K562 (cell line): ENCODE data around the gene ACAP3. TPM values are rescaled to one million over a fixed set of nuclear protein-coding genes. Genes with fewer than 3 reads are reported as not detected.

ENCODE experiments used
- CHD1 ChIP-seq: fragments of 200-600 bp; sonication (generic); IDR thresholded peaks from one replicate; pipeline ENCODE4 v1.6.1; 2012; ENCODE audit warnings: mild to moderate bottlenecking, moderate library complexity, low read length, inconsistent platforms
- GTF2F1 ChIP-seq: IDR thresholded peaks from 2 replicates; pipeline ENCODE4 v1.6.1; 2011; ENCODE audit warnings: low read depth, low read length, improper control_type of control experiment
- HDAC2 ChIP-seq: fragments of 450-650 bp; IDR thresholded peaks from 2 replicates; pipeline ENCODE4 v1.6.1; 2016; ENCODE audit warnings: mild to moderate bottlenecking
- HNRNPH1 ChIP-seq: fragments of 200-400 bp; formaldehyde crosslinking; optimal IDR thresholded peaks from 2 replicates; pipeline ENCODE3; 2017; ENCODE audit warnings: low read depth, mild to moderate bottlenecking, low read length, moderate library complexity
- MED1 ChIP-seq: sonication (generic); formaldehyde crosslinking; IDR thresholded peaks from 2 replicates; pipeline ENCODE4 v1.8.1; 2023; ENCODE audit warnings: missing genetic modification reagents, borderline replicate concordance
- NFE2 ChIP-seq: IDR thresholded peaks from 2 replicates; pipeline ENCODE4 v1.6.1; 2014; ENCODE audit warnings: antibody characterized with exemption, low read depth
- NFIC ChIP-seq: fragments of 450-650 bp; IDR thresholded peaks from 2 replicates; pipeline ENCODE4 v1.6.1; 2017; ENCODE audit warnings: mild to moderate bottlenecking, inconsistent platforms
- NR2C1 ChIP-seq, 2 experiments: fragments of 450-650 bp; IDR thresholded peaks; 2 replicates each; pipeline ENCODE4 v1.6.1; 2017; ENCODE audit warnings: mild to moderate bottlenecking in 2 of 2, antibody characterized with exemption in 1 of 2, inconsistent platforms in 1 of 2, missing compliant biosample characterization in 1 of 2, missing genetic modification characterization in 1 of 2
- NUFIP1 ChIP-seq: fragments of 450-650 bp; IDR thresholded peaks from 2 replicates; pipeline ENCODE4 v1.6.1; 2018; ENCODE audit not compliant: partially characterized antibody
- POLR2A ChIP-seq: fragments of 450-650 bp; conservative IDR thresholded peaks from 2 replicates; pipeline ENCODE4 v1.6.1; 2016
- RB1 ChIP-seq: fragments of 450-650 bp; IDR thresholded peaks from 2 replicates; pipeline ENCODE4 v1.6.1; 2017; ENCODE audit warnings: low read depth, mild to moderate bottlenecking
- RBM39 ChIP-seq: fragments of 200-400 bp; formaldehyde crosslinking; optimal IDR thresholded peaks from 2 replicates; pipeline ENCODE3; 2018; ENCODE audit warnings: low read depth, low read length
- SREBF2 ChIP-seq: sonication (generic); formaldehyde crosslinking; IDR thresholded peaks from 2 replicates; pipeline ENCODE4 v1.4.0; 2020; ENCODE audit warnings: mild to moderate bottlenecking, missing genetic modification reagents
- YY1 ChIP-seq, 3 experiments: IDR thresholded peaks; 2 replicates each; pipeline ENCODE4 v1.6.1; 2011; ENCODE audit warnings: low read length in 2 of 3, mild to moderate bottlenecking in 2 of 3, moderate library complexity in 2 of 3, borderline replicate concordance in 1 of 3, control low read depth in 1 of 3, low read depth in 1 of 3; ENCODE audit not compliant: insufficient read depth in 3 of 3, insufficient replicate concordance in 2 of 3, control insufficient read depth in 1 of 3, insufficient read length in 1 of 3; ENCODE audit errors: extremely low read depth in 1 of 3
- ZNF121 ChIP-seq: sonication (generic); formaldehyde crosslinking; conservative IDR thresholded peaks from 2 replicates; pipeline ENCODE4 v1.8.0; 2022; ENCODE audit warnings: missing genetic modification reagents
- ZNF146 ChIP-seq: IDR thresholded peaks from one replicate; pipeline ENCODE4 v1.6.1; 2018; ENCODE audit warnings: missing compliant biosample characterization; ENCODE audit not compliant: unreplicated experiment
- ZNF184 ChIP-seq: sonication (generic); formaldehyde crosslinking; IDR thresholded peaks from 2 replicates; pipeline ENCODE4 v1.5.0; 2020; ENCODE audit warnings: missing genetic modification reagents
- ZNF445 ChIP-seq: fragments of 250-450 bp; sonication (Bioruptor Pico); IDR thresholded peaks from 2 replicates; pipeline ENCODE4 v1.4.0; 2020; ENCODE audit warnings: low read depth, mild to moderate bottlenecking, moderate library complexity
- ZNF57 ChIP-seq: fragments of 450-650 bp; formaldehyde crosslinking; IDR thresholded peaks from 2 replicates; pipeline ENCODE4 v1.4.0; 2020; ENCODE audit warnings: mild to moderate bottlenecking, moderate library complexity
- polyA plus RNA-seq, 8 experiments: library from polyadenylated mRNA; depleted of rRNA in 4 of 8; stranded (reverse) in 5 of 8; unstranded in 3 of 8; fragments of >200 nt; fragmentation: Nextera tagmentation in 2 of 8; fragmentation: Illumina TruSeq in 1 of 8; extraction: Ambion mirVana in 2 of 8; extraction: Trizol in 1 of 8; gene quantifications; 2 replicates each; pipeline versions ENCODE4 v1.2.1 to v1.2.3, GENCODE V29; 2011 to 2014; ENCODE audit warnings: inconsistent platforms in 1 of 8, missing spikeins in 1 of 8
- total RNA-seq, 7 experiments: library from RNA; depleted of rRNA in 6 of 7; stranded (reverse); fragments of >200 nt in 6 of 7; fragmentation: Illumina TruSeq in 2 of 7; extraction: Trizol in 2 of 7; gene quantifications; 2 replicates each; pipeline versions ENCODE4 v1.2.1 to v1.2.3, GENCODE V29; 2011 to 2021; ENCODE audit warnings: low replicate concordance in 1 of 7
- TF ChIP-seq, protein P1 (sequence below): fragments of 450-650 bp; IDR thresholded peaks from 2 replicates; pipeline ENCODE4 v1.6.1; 2017; ENCODE audit warnings: mild to moderate bottlenecking, moderate library complexity
- TF ChIP-seq, protein P2 (sequence below): sonication (generic); formaldehyde crosslinking; IDR thresholded peaks from 2 replicates; pipeline ENCODE4 v1.8.0; 2022; ENCODE audit warnings: mild to moderate bottlenecking, missing genetic modification reagents
- TF ChIP-seq, protein P3 (sequence below), 2 experiments: fragments of 450-650 bp; IDR thresholded peaks; 2 replicates each; pipeline ENCODE4 v1.6.1; 2016

The ACAP3 gene
- total and polyA plus RNA-seq, 9 of the 15 experiments (the other 6 are each of a cell fraction or from before 2014, with no cell fraction given) = 0.01 to 49.0 (median 12.0) TPM

DNA sequence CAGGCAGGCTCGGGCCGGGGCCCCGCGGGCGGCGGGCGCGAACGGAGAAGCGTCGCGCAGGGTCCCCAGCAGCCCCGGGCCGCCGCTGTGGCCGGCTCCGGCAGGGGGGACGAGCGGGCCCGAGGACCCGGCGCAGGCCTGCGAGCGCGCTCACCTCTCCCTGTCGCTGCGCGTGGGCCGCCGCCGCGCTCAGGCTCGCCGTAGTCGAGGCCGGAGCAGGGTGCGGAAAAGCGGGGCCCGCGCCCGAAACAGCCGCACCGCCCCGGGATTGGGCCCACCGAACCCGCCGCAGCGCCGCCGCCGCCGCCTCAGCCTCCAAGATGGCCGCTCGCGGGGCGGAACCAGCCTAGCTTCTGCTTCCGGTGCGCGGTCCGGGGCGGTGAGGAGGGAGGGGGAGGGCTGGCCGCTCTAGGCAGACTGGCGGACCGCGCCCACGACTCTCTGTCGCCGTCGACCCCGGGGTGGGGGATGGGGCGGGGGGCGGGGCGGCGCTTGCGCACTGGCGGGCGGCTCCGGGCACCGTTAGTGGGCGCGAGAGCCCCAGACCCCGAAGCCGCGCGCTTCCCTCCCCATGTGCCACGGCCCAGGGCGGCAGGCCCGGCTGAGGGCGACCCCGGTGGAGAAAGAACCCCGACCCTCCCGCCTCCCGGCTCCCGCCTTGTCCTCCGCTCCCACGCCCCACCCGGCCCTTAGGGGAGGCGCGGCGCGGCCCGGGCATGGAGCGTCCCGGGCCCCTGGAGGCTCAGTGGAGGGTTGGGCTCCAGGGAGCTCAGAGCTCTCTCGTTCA lies 34.0 kb downstream of the ACAP3 start, which contains the start of gene UBE2J2 (continued):
- no peak for TF ChIP-seq GTF2F1
- peak; percentile 97 for TF ChIP-seq NR2C1 (IDR thresholded peaks at IDR 0.05)
- TF ChIP-seq NR2C1 (tag; IDR thresholded peaks at IDR 0.05) = peak; percentile 98
- TF ChIP-seq, protein P1, sequence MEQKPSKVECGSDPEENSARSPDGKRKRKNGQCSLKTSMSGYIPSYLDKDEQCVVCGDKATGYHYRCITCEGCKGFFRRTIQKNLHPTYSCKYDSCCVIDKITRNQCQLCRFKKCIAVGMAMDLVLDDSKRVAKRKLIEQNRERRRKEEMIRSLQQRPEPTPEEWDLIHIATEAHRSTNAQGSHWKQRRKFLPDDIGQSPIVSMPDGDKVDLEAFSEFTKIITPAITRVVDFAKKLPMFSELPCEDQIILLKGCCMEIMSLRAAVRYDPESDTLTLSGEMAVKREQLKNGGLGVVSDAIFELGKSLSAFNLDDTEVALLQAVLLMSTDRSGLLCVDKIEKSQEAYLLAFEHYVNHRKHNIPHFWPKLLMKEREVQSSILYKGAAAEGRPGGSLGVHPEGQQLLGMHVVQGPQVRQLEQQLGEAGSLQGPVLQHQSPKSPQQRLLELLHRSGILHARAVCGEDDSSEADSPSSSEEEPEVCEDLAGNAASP = no peak
- peak; percentile 3 for TF ChIP-seq ZNF146 (CRISPR knock-in tag)
- peak; percentile 90 to 99 (median 98) for TF ChIP-seq YY1 (IDR thresholded peaks at IDR 0.05; ENCODE audit: borderline replicate concordance in 1 of 3, control insufficient read depth in 1 of 3, extremely low read depth in 1 of 3, insufficient read depth in 3 of 3, insufficient read length in 1 of 3, insufficient replicate concordance in 2 of 3, low read depth in 1 of 3, low read length in 2 of 3)
- 0 out of 2 replicates have a peak, but pooled peaks have one; percentile 5 for TF ChIP-seq NFE2
- no peak for TF ChIP-seq HNRNPH1
- TF ChIP-seq, protein P2, sequence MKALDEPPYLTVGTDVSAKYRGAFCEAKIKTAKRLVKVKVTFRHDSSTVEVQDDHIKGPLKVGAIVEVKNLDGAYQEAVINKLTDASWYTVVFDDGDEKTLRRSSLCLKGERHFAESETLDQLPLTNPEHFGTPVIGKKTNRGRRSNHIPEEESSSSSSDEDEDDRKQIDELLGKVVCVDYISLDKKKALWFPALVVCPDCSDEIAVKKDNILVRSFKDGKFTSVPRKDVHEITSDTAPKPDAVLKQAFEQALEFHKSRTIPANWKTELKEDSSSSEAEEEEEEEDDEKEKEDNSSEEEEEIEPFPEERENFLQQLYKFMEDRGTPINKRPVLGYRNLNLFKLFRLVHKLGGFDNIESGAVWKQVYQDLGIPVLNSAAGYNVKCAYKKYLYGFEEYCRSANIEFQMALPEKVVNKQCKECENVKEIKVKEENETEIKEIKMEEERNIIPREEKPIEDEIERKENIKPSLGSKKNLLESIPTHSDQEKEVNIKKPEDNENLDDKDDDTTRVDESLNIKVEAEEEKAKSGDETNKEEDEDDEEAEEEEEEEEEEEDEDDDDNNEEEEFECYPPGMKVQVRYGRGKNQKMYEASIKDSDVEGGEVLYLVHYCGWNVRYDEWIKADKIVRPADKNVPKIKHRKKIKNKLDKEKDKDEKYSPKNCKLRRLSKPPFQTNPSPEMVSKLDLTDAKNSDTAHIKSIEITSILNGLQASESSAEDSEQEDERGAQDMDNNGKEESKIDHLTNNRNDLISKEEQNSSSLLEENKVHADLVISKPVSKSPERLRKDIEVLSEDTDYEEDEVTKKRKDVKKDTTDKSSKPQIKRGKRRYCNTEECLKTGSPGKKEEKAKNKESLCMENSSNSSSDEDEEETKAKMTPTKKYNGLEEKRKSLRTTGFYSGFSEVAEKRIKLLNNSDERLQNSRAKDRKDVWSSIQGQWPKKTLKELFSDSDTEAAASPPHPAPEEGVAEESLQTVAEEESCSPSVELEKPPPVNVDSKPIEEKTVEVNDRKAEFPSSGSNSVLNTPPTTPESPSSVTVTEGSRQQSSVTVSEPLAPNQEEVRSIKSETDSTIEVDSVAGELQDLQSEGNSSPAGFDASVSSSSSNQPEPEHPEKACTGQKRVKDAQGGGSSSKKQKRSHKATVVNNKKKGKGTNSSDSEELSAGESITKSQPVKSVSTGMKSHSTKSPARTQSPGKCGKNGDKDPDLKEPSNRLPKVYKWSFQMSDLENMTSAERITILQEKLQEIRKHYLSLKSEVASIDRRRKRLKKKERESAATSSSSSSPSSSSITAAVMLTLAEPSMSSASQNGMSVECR (CRISPR knock-in tag) = peak; percentile 82
- TF ChIP-seq NUFIP1 = no peak
- no peak for TF ChIP-seq ZNF445
- no peak for TF ChIP-seq RBM39
- TF ChIP-seq MED1 = no peak
- TF ChIP-seq NFIC = no peak
- peak; percentile 79 for TF ChIP-seq POLR2A
- TF ChIP-seq ZNF121 (CRISPR knock-in tag) = no peak
- no peak for TF ChIP-seq CHD1
- TF ChIP-seq ZNF184 = no peak
- peak; percentile 75 for TF ChIP-seq RB1
- TF ChIP-seq, protein P3, sequence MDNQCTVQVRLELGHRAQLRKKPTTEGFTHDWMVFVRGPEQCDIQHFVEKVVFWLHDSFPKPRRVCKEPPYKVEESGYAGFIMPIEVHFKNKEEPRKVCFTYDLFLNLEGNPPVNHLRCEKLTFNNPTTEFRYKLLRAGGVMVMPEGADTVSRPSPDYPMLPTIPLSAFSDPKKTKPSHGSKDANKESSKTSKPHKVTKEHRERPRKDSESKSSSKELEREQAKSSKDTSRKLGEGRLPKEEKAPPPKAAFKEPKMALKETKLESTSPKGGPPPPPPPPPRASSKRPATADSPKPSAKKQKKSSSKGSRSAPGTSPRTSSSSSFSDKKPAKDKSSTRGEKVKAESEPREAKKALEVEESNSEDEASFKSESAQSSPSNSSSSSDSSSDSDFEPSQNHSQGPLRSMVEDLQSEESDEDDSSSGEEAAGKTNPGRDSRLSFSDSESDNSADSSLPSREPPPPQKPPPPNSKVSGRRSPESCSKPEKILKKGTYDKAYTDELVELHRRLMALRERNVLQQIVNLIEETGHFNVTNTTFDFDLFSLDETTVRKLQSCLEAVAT (IDR thresholded peaks at IDR 0.05) = no peak
- no peak for TF ChIP-seq SREBF2 (CRISPR knock-in tag)
- TF ChIP-seq HDAC2 = 0 out of 2 replicates have a peak, but pooled peaks have one; percentile 51
- TF ChIP-seq ZNF57 (CRISPR knock-in tag) = no peak
